Muscle layer of duodenum (tissue), 2 donors: ENCODE measurements around the gene TSHB.

Experiments
- H3K27ac ChIP-seq: one replicate; pipeline ENCODE4 v1.7.0; 2013; ENCODE audit warnings: mild to moderate bottlenecking, low read length
- H3K27me3 ChIP-seq: one replicate; pipeline ENCODE4 v1.7.0; 2013; ENCODE audit warnings: low read depth, mild to moderate bottlenecking, control low read depth, low read length
- H3K36me3 ChIP-seq, 2 donors: one replicate each; pipeline ENCODE4 v1.7.0; 2013; ENCODE audit warnings: low read length in 2 of 2, control low read depth in 1 of 2, mild to moderate bottlenecking in 1 of 2; ENCODE audit not compliant: insufficient read depth in 2 of 2, control insufficient read depth in 1 of 2
- H3K4me1 ChIP-seq, 2 donors: one replicate each; pipeline ENCODE4 v1.7.0; 2013; ENCODE audit warnings: low read length in 2 of 2, mild to moderate bottlenecking in 2 of 2, control low read depth in 1 of 2, moderate library complexity in 1 of 2; ENCODE audit not compliant: insufficient read depth in 2 of 2, control insufficient read depth in 1 of 2
- H3K4me3 ChIP-seq, 2 donors: one replicate each; pipeline ENCODE4 v1.7.0; 2013; ENCODE audit warnings: low read length in 2 of 2, low read depth in 1 of 2, mild to moderate bottlenecking in 1 of 2
- H3K9me3 ChIP-seq, 2 donors: one replicate each; pipeline ENCODE4 v1.7.0; 2013; ENCODE audit warnings: low read length in 2 of 2, control low read depth in 1 of 2, mild to moderate bottlenecking in 1 of 2; ENCODE audit not compliant: control insufficient read depth in 1 of 2
- donor health status: healthy.

The TSHB gene

DNA sequence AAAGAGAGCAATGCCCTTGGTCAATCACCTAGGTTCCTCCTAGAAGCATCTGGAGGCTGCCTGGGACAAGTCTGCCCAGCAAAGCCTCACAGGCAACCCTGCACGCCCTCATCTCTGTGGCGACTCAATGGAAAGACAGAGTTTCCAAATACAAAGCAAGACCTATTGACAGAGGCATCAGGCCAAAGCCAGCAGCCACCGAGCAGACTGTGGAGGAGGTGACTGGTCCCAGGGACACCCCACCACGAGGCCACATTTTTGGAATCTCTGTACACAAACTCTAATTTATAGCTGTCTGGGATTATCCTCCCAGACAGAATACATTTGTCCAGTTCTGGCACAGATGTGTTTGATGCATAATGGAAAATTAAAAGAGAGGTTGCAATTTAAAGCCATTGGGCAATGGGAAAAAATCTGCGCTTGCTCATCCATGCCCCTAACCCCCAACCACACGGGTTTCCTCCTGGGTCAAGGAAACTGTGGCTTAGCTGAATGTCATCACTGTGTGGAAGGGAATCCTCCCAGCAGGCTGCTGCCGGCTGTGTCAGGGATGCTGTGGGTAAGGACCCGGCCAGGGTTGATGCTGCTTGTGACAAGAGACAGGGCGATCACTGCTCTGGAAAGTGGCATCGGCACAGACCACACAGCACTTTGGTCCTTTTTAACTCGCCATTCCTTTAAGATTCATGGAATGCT is 45.4 kb downstream of the TSHB start:
- H3K27ac ChIP-seq, result no peak overlapping the region

DNA sequence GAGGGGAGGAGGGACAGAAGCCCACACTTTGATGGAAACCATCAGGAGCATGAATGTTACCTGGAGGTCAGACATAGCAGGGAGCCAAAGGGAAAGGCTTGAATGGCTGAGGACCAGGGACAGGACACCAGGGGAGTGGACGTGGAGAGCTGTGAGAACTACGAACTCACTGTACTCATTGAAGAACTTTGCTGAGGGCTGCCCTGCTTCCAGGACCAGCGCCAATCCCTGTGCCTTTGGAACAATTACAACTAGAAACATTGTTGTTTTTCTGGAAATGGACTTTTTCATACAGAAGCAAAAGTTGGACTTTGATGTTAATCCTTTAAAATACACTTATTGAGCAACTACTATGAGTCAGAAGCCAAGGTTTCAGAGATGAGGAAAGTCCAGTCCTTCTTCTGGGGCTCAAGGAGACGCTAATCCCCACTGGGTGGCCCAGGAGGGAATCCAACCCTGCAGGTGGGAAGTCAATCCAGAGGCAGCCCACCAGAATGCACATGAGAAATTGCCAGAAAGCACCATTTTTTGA is 46.8 kb downstream of the TSHB start:
- no peak overlapping the region for H3K27ac ChIP-seq

More for the DNA sequence above, 45.4 kb downstream of the TSHB start:
- Histone ChIP-seq H3K27me3 (no peaks in the 10 kb centered on the region), H3K9me3 (no peaks in the 10 kb centered on the region), H3K4me3 (no peak overlapping the region), H3K36me3 (no peaks in the 10 kb centered on the region), H3K4me1 (peaks cover 0 to 6% of the 10 kb centered on the region in 2 donors)

GRCh38 chr1:115077286-115077983 is 47.8 kb downstream of the TSHB start:
- Histone ChIP-seq H3K9me3 (no peaks in the 10 kb centered on the region), H3K4me3 (no peak overlapping the region), H3K27me3 (no peaks in the 10 kb centered on the region), H3K36me3 (no peaks in the 10 kb centered on the region), H3K4me1 (no peaks in the 10 kb centered on the region), H3K27ac (no peak overlapping the region)

More for the DNA sequence above, 46.8 kb downstream of the TSHB start:
- Histone ChIP-seq H3K4me3 (no peak overlapping the region), H3K27me3 (no peaks in the 10 kb centered on the region), H3K9me3 (no peaks in the 10 kb centered on the region), H3K36me3 (no peaks in the 10 kb centered on the region), H3K4me1 (peaks cover 0 to 6% of the 10 kb centered on the region in 2 donors)

DNA sequence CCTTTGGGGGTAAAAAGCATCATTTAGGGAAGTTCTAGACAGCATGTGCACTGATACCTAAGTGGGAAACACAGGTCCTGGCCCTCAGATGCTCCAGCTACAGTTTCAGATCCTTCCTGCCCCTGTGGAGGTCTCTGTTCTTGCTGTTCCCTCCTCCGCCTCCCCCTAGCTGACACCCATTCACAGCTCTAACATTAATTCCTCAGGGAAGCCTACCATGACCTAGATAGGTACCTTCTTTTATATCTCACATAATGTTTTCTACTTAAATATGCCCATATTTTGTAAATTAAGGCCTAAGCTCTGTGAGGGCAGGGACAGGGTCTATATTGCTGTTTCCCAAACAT is 48.3 kb downstream of the TSHB start:
- Histone ChIP-seq H3K27ac (no peak overlapping the region), H3K36me3 (no peaks in the 10 kb centered on the region), H3K9me3 (no peaks in the 10 kb centered on the region), H3K4me1 (no peaks in the 10 kb centered on the region), H3K4me3 (no peak overlapping the region), H3K27me3 (no peaks in the 10 kb centered on the region)

DNA sequence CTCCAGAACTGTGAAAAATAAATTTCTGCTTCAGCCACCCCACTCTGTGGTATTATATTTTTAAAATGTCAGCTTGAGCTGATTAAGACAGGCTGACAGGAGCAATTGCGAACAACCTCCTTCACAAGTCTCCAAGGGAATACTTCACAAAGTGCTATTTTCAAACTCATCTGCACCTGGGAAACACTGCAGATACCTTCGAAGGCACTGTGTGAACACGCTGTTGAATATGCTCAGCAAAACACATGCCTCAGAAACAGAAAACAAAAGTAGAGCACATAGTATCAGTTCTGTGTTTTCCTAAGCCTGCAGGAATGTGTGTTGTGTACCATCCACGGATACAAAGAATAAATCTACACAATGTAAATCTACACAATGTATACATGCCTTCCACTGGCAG is 49.1 kb downstream of the TSHB start:
- Histone ChIP-seq H3K4me1 (peaks cover 0 to 5% of the 10 kb centered on the region in 2 donors), H3K9me3 (no peaks in the 10 kb centered on the region), H3K36me3 (no peaks in the 10 kb centered on the region), H3K27me3 (no peaks in the 10 kb centered on the region), H3K4me3 (no peak overlapping the region), H3K27ac (no peak overlapping the region)

GRCh38 chr1:115082949-115083348 is 53.3 kb downstream of the TSHB start:
- Histone ChIP-seq H3K9me3 (no peaks in the 10 kb centered on the region), H3K27ac (no peak overlapping the region), H3K36me3 (no peaks in the 10 kb centered on the region), H3K4me1 (peaks cover 0 to 26% of the 10 kb centered on the region in 2 donors), H3K27me3 (no peaks in the 10 kb centered on the region), H3K4me3 (no peak overlapping the region)
